H9 (cell line): ENCODE data around the gene RNF181. TPM values are rescaled to one million over a fixed set of nuclear protein-coding genes. Genes with fewer than 3 reads are reported as not detected.
A peak's percentile ranks its signal among the peaks of the same experiment; 100 is the strongest.

Source experiments
- DNase-seq: peaks from one replicate; pipeline ENCODE4 v3.0.0-alpha.2; 2017
- H2AFZ ChIP-seq: one replicate; pipeline ENCODE4 v1.6.1; 2013; ENCODE audit warnings: mild to moderate bottlenecking, low read length, control low read depth, moderate library complexity
- H2AK5ac ChIP-seq: 2 replicates; pipeline ENCODE4 v1.6.1; 2013; ENCODE audit warnings: low read length, control low read depth, mixed read lengths; ENCODE audit not compliant: insufficient read length
- H2BK120ac ChIP-seq: one replicate; pipeline ENCODE4 v1.6.1; 2013; ENCODE audit warnings: low read depth, mild to moderate bottlenecking, low read length, control low read depth, inconsistent platforms; ENCODE audit not compliant: poor library complexity, severe bottlenecking
- H2BK12ac ChIP-seq: 2 replicates; pipeline ENCODE4 v1.6.1; 2013; ENCODE audit warnings: low read length, control low read depth, mixed read lengths, low read depth; ENCODE audit not compliant: insufficient read length
- H2BK15ac ChIP-seq: 2 replicates; pipeline ENCODE4 v1.6.1; 2013; ENCODE audit warnings: low read depth, low read length, control low read depth
- H2BK20ac ChIP-seq: one replicate; pipeline ENCODE4 v1.6.1; 2013; ENCODE audit warnings: low read depth, mild to moderate bottlenecking, low read length, control low read depth, inconsistent platforms; ENCODE audit not compliant: poor library complexity, severe bottlenecking
- H2BK5ac ChIP-seq: 2 replicates; pipeline ENCODE4 v1.6.1; 2013; ENCODE audit warnings: low read length, control low read depth, mixed read lengths; ENCODE audit not compliant: insufficient read length
- H3K14ac ChIP-seq: 2 replicates; pipeline ENCODE4 v1.6.1; 2013; ENCODE audit warnings: low read length, control low read depth; ENCODE audit not compliant: insufficient read depth
- H3K18ac ChIP-seq: 2 replicates; pipeline ENCODE4 v1.6.1; 2013; ENCODE audit warnings: low read depth, mild to moderate bottlenecking, mixed read lengths, low read length, control low read depth; ENCODE audit not compliant: insufficient read length
- H3K23ac ChIP-seq: 2 replicates; pipeline ENCODE4 v1.6.1; 2013; ENCODE audit warnings: low read length, control low read depth, mixed read lengths, low read depth; ENCODE audit not compliant: insufficient read length
- H3K23me2 ChIP-seq: 2 replicates; pipeline ENCODE4 v1.6.1; 2013; ENCODE audit warnings: low read depth, mild to moderate bottlenecking, mixed read lengths, low read length, control low read depth; ENCODE audit not compliant: insufficient read length, poor library complexity, severe bottlenecking
- H3K27ac ChIP-seq: 2 replicates; pipeline ENCODE4 v1.5.1; 2013; ENCODE audit warnings: low read length, control low read depth, mixed read lengths, low read depth; ENCODE audit not compliant: insufficient read length
- H3K27me3 ChIP-seq: 2 replicates; pipeline ENCODE4 v1.6.1; 2013; ENCODE audit warnings: low read length, control low read depth, inconsistent platforms; ENCODE audit not compliant: insufficient read depth
- H3K4ac ChIP-seq: 2 replicates; pipeline ENCODE4 v1.6.1; 2013; ENCODE audit warnings: low read depth, mild to moderate bottlenecking, control low read depth, inconsistent platforms, low read length, moderate library complexity
- H3K4me1 ChIP-seq: 2 replicates; pipeline ENCODE4 v1.6.1; 2013; ENCODE audit warnings: low read length, control low read depth, inconsistent platforms; ENCODE audit not compliant: insufficient read depth
- H3K4me2 ChIP-seq: 2 replicates; pipeline ENCODE4 v1.6.1; 2013; ENCODE audit warnings: low read length, control low read depth, mixed read lengths; ENCODE audit not compliant: insufficient read length, insufficient read depth
- H3K56ac ChIP-seq: 2 replicates; pipeline ENCODE4 v1.6.1; 2013; ENCODE audit warnings: low read depth, mild to moderate bottlenecking, mixed read lengths, low read length, control low read depth; ENCODE audit not compliant: insufficient read length
- H3K79me1 ChIP-seq: 2 replicates; pipeline ENCODE4 v1.6.1; 2013; ENCODE audit warnings: low read depth, mild to moderate bottlenecking, moderate library complexity, low read length, control low read depth, inconsistent platforms; ENCODE audit not compliant: insufficient read depth, poor library complexity, severe bottlenecking
- H3K79me2 ChIP-seq: 2 replicates; pipeline ENCODE4 v1.6.1; 2013; ENCODE audit warnings: low read length, control low read depth, inconsistent platforms; ENCODE audit not compliant: insufficient read depth
- H3K9ac ChIP-seq: 2 replicates; pipeline ENCODE4 v1.6.1; 2013; ENCODE audit warnings: low read length, control low read depth, mixed read lengths; ENCODE audit not compliant: insufficient read length; ENCODE audit errors: extremely low read depth
- H3K9me3 ChIP-seq: one replicate; pipeline ENCODE4 v1.6.1; 2013; ENCODE audit warnings: low read depth, low read length, inconsistent platforms; ENCODE audit not compliant: control insufficient read depth
- H3T11ph ChIP-seq: one replicate; pipeline ENCODE4 v1.6.1; 2013; ENCODE audit warnings: mild to moderate bottlenecking, low read length, control low read depth, inconsistent platforms
- H4K20me1 ChIP-seq: one replicate; pipeline ENCODE4 v1.6.1; 2013; ENCODE audit not compliant: control insufficient read depth, insufficient read length, insufficient read depth
- H4K5ac ChIP-seq: 2 replicates; pipeline ENCODE4 v1.6.1; 2013; ENCODE audit warnings: low read depth, mild to moderate bottlenecking, mixed read lengths, low read length, control low read depth; ENCODE audit not compliant: insufficient read length
- H4K8ac ChIP-seq: replicated peaks from 2 replicates; pipeline ENCODE4 v1.6.1; 2013; ENCODE audit warnings: low read length, control low read depth, mixed read lengths, low read depth; ENCODE audit not compliant: insufficient read length
- H4K91ac ChIP-seq: 2 replicates; pipeline ENCODE4 v1.6.1; 2013; ENCODE audit warnings: low read depth, mild to moderate bottlenecking, moderate library complexity, mixed read lengths, low read length, control low read depth; ENCODE audit not compliant: insufficient read length
- H3K27ac Mint-ChIP-seq, 3 experiments: 2 replicates in 2 of 3; 3 replicates in 1 of 3; pipeline ENCODE4 v1.8.0; 2020 to 2021; ENCODE audit warnings: mixed read lengths in 3 of 3, mild to moderate bottlenecking in 1 of 3, moderate library complexity in 1 of 3
- H3K27me3 Mint-ChIP-seq: 2 replicates; pipeline ENCODE4 v1.8.0; 2021; ENCODE audit warnings: low read depth, mild to moderate bottlenecking, moderate library complexity, mixed read lengths
- H3K36me3 Mint-ChIP-seq, 3 experiments: 2 replicates in 2 of 3; 3 replicates in 1 of 3; pipeline ENCODE4 v1.8.0; 2020 to 2021; ENCODE audit warnings: low read depth in 3 of 3, mixed read lengths in 3 of 3; ENCODE audit not compliant: insufficient read depth in 1 of 3
- H3K4me1 Mint-ChIP-seq, 2 experiments: 2 replicates each; pipeline ENCODE4 v1.8.0; 2020; ENCODE audit warnings: mixed read lengths in 2 of 2
- H3K4me3 Mint-ChIP-seq, 2 experiments: 2 replicates in 1 of 2; 3 replicates in 1 of 2; pipeline ENCODE4 v1.8.0; 2020 to 2021; ENCODE audit warnings: mild to moderate bottlenecking in 2 of 2, mixed read lengths in 2 of 2, moderate library complexity in 1 of 2
- H3K9me3 Mint-ChIP-seq, 2 experiments: 2 replicates in 1 of 2; 3 replicates in 1 of 2; pipeline ENCODE4 v1.8.0; 2020; ENCODE audit warnings: mild to moderate bottlenecking in 2 of 2, mixed read lengths in 2 of 2, moderate library complexity in 1 of 2
- CTCF ChIP-seq: fragments of 200-600 bp; sonication (generic); conservative IDR thresholded peaks from 3 replicates; pipeline ENCODE4 v1.8.0; 2021; ENCODE audit warnings: antibody characterized with exemption, mild to moderate bottlenecking
- WGBS: extraction: QIAGEN DNeasy Blood & Tissue Kit; methylation state at CpG from one replicate; pipeline ENCODE4 v1.1.7; 2013; ENCODE audit warnings: missing lambda C conversion rate, low lambda C conversion rate, mixed read lengths; ENCODE audit not compliant: insufficient read length; ENCODE audit errors: extremely low coverage; 5-methylcytosine and 5-hydroxymethylcytosine counted together
- total RNA-seq: library from RNA; stranded (reverse); gene quantifications from 2 replicates; pipeline ENCODE4 v1.2.1, GENCODE V29; 2021

The RNF181 gene
- total RNA-seq, 1 experiment from 2014 or later = 122 TPM

DNA sequence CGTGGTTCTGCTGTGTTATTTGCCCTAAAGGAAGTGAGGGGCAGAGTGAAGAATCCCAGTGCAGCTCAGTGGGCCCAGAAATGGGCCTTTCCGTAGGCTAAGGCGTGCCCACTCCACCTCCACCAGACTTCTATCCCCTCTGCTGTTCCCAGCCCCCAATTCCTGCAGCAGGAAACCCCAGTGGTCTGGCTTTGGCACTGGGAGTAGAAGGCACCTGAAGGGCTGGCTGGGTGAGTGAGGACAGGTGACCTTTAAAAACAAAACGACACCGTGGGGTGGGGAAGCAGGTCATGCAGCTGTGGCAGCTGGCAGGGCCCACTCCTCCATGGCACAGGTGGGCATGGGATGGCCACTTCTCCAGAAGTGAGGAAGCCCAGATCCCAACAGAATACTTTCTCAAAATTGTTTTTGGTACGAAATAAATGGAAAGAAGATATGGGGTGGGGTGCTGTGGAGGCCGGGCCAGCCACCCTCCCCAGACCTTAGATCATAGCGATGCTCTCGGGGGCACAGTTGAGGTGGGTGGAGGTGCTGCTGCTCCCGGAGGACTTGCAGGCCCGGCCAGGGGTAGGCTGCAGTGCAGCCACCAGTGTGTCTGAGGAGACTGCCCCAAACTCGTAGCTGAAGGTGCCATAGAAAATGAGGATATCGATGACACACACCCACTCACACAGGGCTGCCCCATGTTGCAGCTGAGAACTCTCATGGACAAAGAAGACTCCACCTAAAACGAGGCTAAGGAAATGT, 3.2 kb downstream of the RNF181 start:
- H4K91ac ChIP-seq = no peak overlapping the region
- Mint-ChIP-seq H3K27me3 (no peaks in the 10 kb centered on the region; the same call in 1 of the 2 replicates), H3K9me3 (no peaks in the 10 kb centered on the region), H3K36me3 (peaks cover 0 to 24% (median 21%) of the 10 kb centered on the region in 3 experiments; a peak in 5 of 7 replicates), H3K4me3 (0 out of 5 replicates have a peak overlapping the region, but pooled peaks of 1 of the 2 experiments have one; percentile 29), H3K27ac (peak overlapping the region in 1 of 3 experiments; percentile 86; a peak in 1 of 7 replicates), H3K4me1 (peaks cover 25 to 26% of the 10 kb centered on the region in 2 experiments)
- H3K79me1 ChIP-seq = no peaks in the 10 kb centered on the region
- no peak overlapping the region for H3K4me2 ChIP-seq
- H4K8ac ChIP-seq = no peak overlapping the region
- H3K23me2 ChIP-seq = peaks cover 14% of the 10 kb centered on the region
- no peak overlapping the region for H2BK20ac ChIP-seq
- H3K18ac ChIP-seq = no peak overlapping the region
- H2BK12ac ChIP-seq = no peak overlapping the region
- no peaks in the 10 kb centered on the region for H3K4me1 ChIP-seq
- H2AFZ ChIP-seq = no peak overlapping the region
- no peak overlapping the region for H3K4ac ChIP-seq
- H4K5ac ChIP-seq = no peak overlapping the region
- no peak overlapping the region for H2BK5ac ChIP-seq
- no peak overlapping the region for H3K23ac ChIP-seq
- H3K9me3 ChIP-seq = no peaks in the 10 kb centered on the region
- no peak overlapping the region for H2BK120ac ChIP-seq
- DNase-seq = no peak
- H2BK15ac ChIP-seq = no peak overlapping the region
- no peaks in the 10 kb centered on the region for H3K27me3 ChIP-seq
- H3K14ac ChIP-seq = no peak overlapping the region
- no peaks in the 10 kb centered on the region for H4K20me1 ChIP-seq
- no peak for TF ChIP-seq CTCF
- H3K79me2 ChIP-seq = no peaks in the 10 kb centered on the region
- no peak overlapping the region for H3K9ac ChIP-seq
- no peak overlapping the region for H2AK5ac ChIP-seq
- WGBS = no CpG with 5 or more reads among the region's 14 CpGs
- no peak overlapping the region for H3K56ac ChIP-seq
- H3T11ph ChIP-seq = no peak overlapping the region
- no peak overlapping the region for H3K27ac ChIP-seq
